Activated CD4-positive, alpha-beta T cell treated with anti-CD3 and anti-CD28 coated beads for 36 hours (primary cell): Measurements from ENCODE around the gene PALLD. TPM values are rescaled to one million over a fixed set of nuclear protein-coding genes. Genes with fewer than 3 reads are reported as not detected.

Experiments
- ATAC-seq: fragments of 200-7000 bp; cut with Tn5 transposase; one replicate; pipeline ENCODE4 v1.10.0; 2021; ENCODE audit warnings: mild to moderate bottlenecking, moderate library complexity
- CTCF ChIA-PET: fragments of 350-600 bp; sonication (Branson Sonifier 250); formaldehyde crosslinking; loops from one replicate; lab custom pipeline; 2021; ENCODE audit warnings: antibody characterized with exemption; lab: Charles Lee
- POLR2A ChIA-PET: fragments of 350-600 bp; sonication (Branson Sonifier 250); formaldehyde crosslinking; loops from one replicate; lab custom pipeline; 2021; ENCODE audit warnings: antibody characterized with exemption, inconsistent platforms; lab: Charles Lee
- DNase-seq: peaks from one replicate; pipeline ENCODE4 v3.0.0-alpha.2; 2020
- H3K27ac Mint-ChIP-seq: one replicate; pipeline ENCODE4 v1.8.0; 2021; ENCODE audit warnings: mixed read lengths
- H3K27me3 Mint-ChIP-seq: one replicate; pipeline ENCODE4 v1.8.0; 2021; ENCODE audit warnings: mixed read lengths
- H3K36me3 Mint-ChIP-seq: one replicate; pipeline ENCODE4 v1.8.0; 2021; ENCODE audit warnings: low read depth, mixed read lengths
- H3K4me1 Mint-ChIP-seq: one replicate; pipeline ENCODE4 v1.8.0; 2021; ENCODE audit warnings: mixed read lengths
- H3K4me3 Mint-ChIP-seq: one replicate; pipeline ENCODE4 v1.8.0; 2021; ENCODE audit warnings: mild to moderate bottlenecking, moderate library complexity, mixed read lengths
- H3K9me3 Mint-ChIP-seq: one replicate; pipeline ENCODE4 v1.8.0; 2021; ENCODE audit warnings: low read depth, mixed read lengths
- intact Hi-C, 2 experiments: fragments of 100-400 bp; cut with DNase I in 1 of 2; cut with micrococcal nuclease in 1 of 2; formaldehyde crosslinking; loops; one replicate each; pipeline versions ENCODE4 v1.14.2 to v1.15.1; 2022 to 2024; cut with DNase I, micrococcal nuclease
- total RNA-seq, 2 experiments: library from RNA; stranded (reverse); gene quantifications; one replicate each; pipeline ENCODE4 v1.2.3, GENCODE V29; 2021

Gene PALLD
- total RNA-seq, 2 experiments from 2014 or later: 9.5 to 11.0 TPM

DNA sequence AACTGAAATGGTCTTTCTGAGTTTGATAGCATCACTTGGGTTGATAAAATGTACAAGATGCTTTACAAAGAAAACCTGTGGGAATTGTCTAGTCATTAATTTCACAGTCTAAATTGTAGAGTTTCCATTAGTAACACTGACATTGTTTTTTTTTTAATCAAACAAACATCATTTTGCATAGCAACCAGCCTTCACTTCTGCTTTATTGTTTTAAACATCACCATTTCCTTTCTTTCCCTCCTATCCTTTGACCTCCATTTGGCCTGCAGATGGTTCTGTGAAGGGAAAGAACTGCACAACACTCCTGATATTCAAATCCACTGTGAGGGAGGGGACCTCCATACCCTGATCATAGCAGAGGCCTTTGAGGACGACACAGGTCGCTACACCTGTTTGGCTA, 171.1 kb downstream of the PALLD start:
- H3K4me1 Mint-ChIP-seq: no peaks in the 10 kb centered on the region
- no peaks in the 10 kb centered on the region for H3K27me3 Mint-ChIP-seq
- POLR2A ChIA-PET: no interaction called here
- H3K4me3 Mint-ChIP-seq: no peak overlapping the region
- DNase-seq: no peak
- intact Hi-C loops: no loop called here
- H3K27ac Mint-ChIP-seq: no peak overlapping the region
- ATAC-seq: no peak
- H3K9me3 Mint-ChIP-seq: no peaks in the 10 kb centered on the region
- CTCF ChIA-PET: no interaction called here
- no peaks in the 10 kb centered on the region for H3K36me3 Mint-ChIP-seq

DNA sequence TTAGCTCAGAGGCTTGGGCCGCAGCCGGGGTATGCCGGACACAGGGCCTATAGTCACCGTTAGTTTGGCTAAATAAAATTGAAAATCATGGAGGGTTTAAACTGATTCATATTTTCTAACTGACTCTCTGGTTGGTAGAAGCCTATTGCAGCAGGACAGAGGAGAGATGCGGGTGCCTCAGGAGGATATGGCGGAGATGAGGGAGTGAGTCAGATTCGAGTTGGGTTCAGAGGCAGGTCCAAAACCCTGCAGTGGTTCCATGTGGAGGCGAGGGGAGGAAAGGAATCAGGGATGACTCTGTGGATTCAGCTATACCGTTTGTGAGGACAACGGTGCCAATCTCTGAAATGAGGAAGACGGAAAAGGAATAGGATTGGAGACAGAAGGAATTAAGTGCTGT, 176.6 kb downstream of the PALLD start:
- Mint-ChIP-seq H3K4me1 (no peaks in the 10 kb centered on the region), H3K27me3 (peaks cover 2% of the 10 kb centered on the region), H3K9me3 (no peaks in the 10 kb centered on the region), H3K36me3 (no peaks in the 10 kb centered on the region), H3K4me3 (no peak overlapping the region), H3K27ac (no peak overlapping the region)
- DNase-seq (no peak), ATAC-seq (no peak)
- ChIA-PET CTCF (no interaction called here), POLR2A (interaction anchor here (0.6 kb wide), 1 partner anchor 7 kb away, joined by 4 read pairs; no protein-coding TSS in a partner anchor)
- intact Hi-C loops: no loop called here

DNA sequence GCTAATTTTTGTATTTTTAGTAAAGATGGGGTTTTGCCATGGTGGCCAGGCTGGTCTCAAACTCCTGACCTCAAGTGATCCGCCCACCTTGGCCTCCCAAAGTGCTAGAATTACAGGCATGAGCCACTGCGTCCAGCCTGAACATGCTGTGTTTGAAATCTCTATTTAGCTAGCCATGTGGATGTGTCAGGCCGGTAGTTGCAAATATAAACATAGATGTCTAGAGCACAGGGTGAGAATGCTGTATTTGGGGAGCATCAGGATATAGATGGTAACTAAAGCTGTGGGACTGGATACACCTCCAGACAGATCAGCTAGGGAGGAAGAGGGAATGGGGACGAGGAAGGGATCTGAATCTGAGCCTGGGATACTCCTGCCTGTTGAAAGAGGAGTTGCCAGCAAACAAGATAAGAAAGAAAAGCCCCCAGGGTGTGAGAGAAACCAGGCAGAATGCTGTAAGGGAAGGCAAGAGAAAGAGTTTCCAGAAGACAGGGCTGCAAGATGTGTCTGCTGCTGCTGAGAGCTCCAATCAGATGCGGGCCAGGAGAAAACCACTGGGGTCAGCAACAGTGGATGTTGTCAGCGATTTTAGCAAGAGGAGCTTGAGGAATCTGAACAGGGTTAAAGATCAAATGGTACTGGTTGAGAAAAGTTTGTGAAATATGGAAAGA, 177.4 kb downstream of the PALLD start:
- ChIA-PET POLR2A (interaction anchor here (0.6 to 1.1 kb wide), 2 partner anchors 8 to 13 kb away, joined by 4 read pairs; no protein-coding TSS in a partner anchor), CTCF (interaction anchor here (1.0 kb wide), 1 partner anchor 14 kb away, joined by 3 read pairs; no protein-coding TSS in a partner anchor)
- H3K4me3 Mint-ChIP-seq: no peak overlapping the region
- no peaks in the 10 kb centered on the region for H3K9me3 Mint-ChIP-seq
- DNase-seq: no peak
- no peaks in the 10 kb centered on the region for H3K4me1 Mint-ChIP-seq
- no peak for ATAC-seq
- H3K36me3 Mint-ChIP-seq: no peaks in the 10 kb centered on the region
- intact Hi-C loops: no loop called here
- no peak overlapping the region for H3K27ac Mint-ChIP-seq
- H3K27me3 Mint-ChIP-seq: peaks cover 2% of the 10 kb centered on the region

DNA sequence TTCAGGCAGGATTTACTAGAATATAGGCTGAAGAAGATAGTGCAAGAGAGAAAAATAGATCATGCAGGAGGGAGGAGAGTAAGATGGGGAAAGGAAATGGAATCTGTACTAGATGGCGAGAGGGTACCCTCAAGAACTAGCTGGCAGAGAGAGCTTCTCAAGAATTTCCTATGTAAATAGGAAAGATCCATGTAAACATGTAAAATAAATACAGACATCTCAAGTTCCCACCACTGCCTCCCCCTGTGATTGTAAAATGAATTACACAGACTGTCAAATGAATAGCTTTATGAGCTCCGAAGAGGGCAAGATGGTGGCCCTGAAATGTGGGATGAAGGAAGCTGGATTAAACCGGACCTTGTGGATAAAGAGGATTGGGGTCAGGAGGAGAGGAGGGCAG, 178.0 kb downstream of the PALLD start:
- Mint-ChIP-seq H3K36me3 (no peaks in the 10 kb centered on the region), H3K27ac (no peak overlapping the region), H3K4me1 (no peaks in the 10 kb centered on the region), H3K9me3 (no peaks in the 10 kb centered on the region), H3K27me3 (peaks cover 2% of the 10 kb centered on the region), H3K4me3 (no peak overlapping the region)
- ATAC-seq: no peak
- intact Hi-C loops: no loop called here
- ChIA-PET CTCF (interaction anchor here (1.0 kb wide), 1 partner anchor 15 kb away, joined by 3 read pairs; no protein-coding TSS in a partner anchor), POLR2A (interaction anchor here (1.1 kb wide), 1 partner anchor 13 kb away, joined by 4 read pairs; no protein-coding TSS in a partner anchor)
- no peak for DNase-seq

DNA sequence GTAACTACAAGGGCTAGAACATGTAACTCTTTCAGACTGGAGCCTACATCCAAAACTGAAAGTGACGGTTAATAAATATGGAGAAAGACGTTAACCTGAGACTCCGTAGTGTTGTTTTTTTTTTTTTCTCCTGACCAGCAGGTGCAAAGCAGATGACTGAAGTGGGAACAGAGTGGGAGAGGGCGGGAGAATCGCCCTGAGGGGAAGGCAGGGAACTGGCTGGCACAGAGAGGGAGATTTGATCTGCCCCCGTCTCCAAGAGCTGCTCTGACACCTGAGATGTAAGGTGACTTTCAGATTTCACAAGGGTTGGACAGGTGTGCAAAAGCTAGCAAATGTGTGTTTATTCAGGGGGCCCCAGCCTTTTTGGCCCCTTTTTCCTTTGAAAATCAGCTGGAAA, 180.2 kb downstream of the PALLD start:
- Mint-ChIP-seq H3K4me3 (no peak overlapping the region), H3K4me1 (no peaks in the 10 kb centered on the region), H3K9me3 (no peaks in the 10 kb centered on the region), H3K36me3 (no peaks in the 10 kb centered on the region), H3K27ac (no peak overlapping the region), H3K27me3 (peaks cover 2% of the 10 kb centered on the region)
- ATAC-seq: no peak
- POLR2A ChIA-PET: no interaction called here
- intact Hi-C loops: no loop called here
- DNase-seq: no peak
- CTCF ChIA-PET: no interaction called here

DNA sequence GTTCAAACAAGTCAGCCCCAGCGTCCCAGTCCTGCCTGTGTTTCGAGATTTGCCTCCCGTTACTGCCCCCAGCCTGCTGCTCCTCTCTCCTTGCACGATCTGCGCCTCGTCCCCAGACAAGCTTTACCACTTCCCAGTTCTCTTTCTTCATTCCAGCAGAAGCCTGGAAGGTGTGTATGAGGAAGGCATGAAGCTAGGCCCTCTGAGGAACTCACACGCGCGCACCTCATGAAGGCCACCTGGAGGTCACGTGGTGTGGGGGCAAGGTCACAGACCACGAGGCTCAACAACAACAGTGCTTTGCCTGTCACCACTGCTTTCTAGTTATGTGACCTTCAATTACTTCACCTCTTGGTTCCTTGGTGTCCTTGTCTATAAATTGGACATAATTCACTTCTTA, 181.0 kb downstream of the PALLD start:
- intact Hi-C loops: no loop called here
- H3K27ac Mint-ChIP-seq: no peak overlapping the region
- ATAC-seq (no peak), DNase-seq (no peak)
- H3K4me3 Mint-ChIP-seq: no peak overlapping the region
- CTCF ChIA-PET: no interaction called here
- H3K4me1 Mint-ChIP-seq: no peaks in the 10 kb centered on the region
- POLR2A ChIA-PET: no interaction called here
- no peaks in the 10 kb centered on the region for H3K9me3 Mint-ChIP-seq
- H3K27me3 Mint-ChIP-seq: peaks cover 2% of the 10 kb centered on the region
- no peaks in the 10 kb centered on the region for H3K36me3 Mint-ChIP-seq

DNA sequence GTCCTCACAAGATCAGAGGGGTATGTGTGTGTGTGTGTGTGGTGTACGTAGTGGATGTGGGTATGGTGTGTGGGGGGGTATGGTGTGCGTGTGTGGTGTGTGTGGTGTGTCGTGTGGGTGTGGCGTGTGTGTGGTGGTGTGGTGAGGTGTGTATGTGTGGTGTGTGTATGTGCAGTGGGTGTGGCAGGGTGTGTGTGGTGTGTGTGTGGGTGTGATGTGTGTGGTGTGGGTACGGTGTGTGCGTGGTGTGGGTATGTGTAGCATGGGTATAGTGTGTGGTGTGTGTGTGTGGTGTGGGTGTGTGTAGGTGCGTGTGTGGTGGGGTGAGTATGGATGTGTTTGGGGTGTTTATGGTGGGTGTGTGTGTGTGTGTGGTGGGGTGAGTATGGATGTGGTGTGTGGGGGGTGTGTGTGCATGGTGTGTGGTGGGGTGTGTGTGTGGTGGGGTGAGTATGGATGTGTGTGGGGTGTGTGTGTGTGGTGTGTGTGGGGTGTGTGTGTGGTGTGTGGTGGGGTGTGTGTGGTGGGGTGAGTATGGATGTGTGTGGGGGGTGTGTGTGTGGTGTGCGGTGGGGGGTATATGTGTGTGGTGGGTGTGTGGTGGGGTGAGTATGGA, 182.0 kb downstream of the PALLD start:
- Mint-ChIP-seq H3K27me3 (peaks cover 2% of the 10 kb centered on the region), H3K4me3 (no peak overlapping the region), H3K36me3 (no peaks in the 10 kb centered on the region), H3K9me3 (no peaks in the 10 kb centered on the region), H3K4me1 (no peaks in the 10 kb centered on the region), H3K27ac (no peak overlapping the region)
- ChIA-PET POLR2A (no interaction called here), CTCF (no interaction called here)
- ATAC-seq: no peak
- intact Hi-C loops: no loop called here
- no peak for DNase-seq

DNA sequence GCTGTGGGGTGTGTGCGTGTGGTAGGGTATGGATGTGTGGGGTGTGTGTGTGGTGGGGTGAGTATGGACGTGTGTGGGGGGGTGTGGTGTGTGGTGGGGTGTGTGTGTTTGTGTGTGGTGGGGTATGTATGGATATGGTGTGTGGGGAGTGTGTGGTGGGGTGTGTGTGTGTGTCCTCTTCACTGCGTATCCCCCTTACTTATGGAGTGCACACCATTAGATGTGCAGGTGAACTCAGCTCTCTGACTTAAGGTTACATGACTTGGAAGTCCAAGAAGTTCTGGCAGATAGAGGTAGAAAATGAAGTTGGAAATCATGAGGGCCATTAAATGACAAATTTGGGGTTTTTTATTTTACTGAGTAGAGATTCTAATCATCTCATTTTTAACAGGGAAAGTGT, 182.5 kb downstream of the PALLD start:
- intact Hi-C loops: no loop called here
- no peak overlapping the region for H3K27ac Mint-ChIP-seq
- ATAC-seq (no peak), DNase-seq (no peak)
- POLR2A ChIA-PET: no interaction called here
- H3K27me3 Mint-ChIP-seq: peaks cover 2% of the 10 kb centered on the region
- no peaks in the 10 kb centered on the region for H3K4me1 Mint-ChIP-seq
- no peak overlapping the region for H3K4me3 Mint-ChIP-seq
- H3K36me3 Mint-ChIP-seq: no peaks in the 10 kb centered on the region
- no peaks in the 10 kb centered on the region for H3K9me3 Mint-ChIP-seq
- CTCF ChIA-PET: no interaction called here

DNA sequence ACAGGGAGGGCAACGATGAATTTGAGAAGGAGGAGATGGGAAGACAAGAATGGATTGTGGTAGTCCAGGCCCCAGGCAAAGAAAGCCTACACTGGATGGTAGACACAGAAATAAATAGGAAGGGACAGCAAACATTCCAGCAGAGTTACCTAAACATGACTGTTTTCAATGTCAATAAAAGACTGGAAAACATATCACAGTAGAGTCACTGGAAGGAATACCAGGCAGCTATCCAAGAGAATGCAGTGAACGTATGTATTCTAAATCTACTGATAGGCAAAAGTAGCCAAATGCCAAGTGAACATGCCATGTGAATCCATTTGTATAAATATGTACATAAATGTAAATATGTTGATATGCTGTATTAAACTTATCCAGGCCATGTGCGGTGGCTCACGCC, 183.0 kb downstream of the PALLD start:
- ChIA-PET POLR2A (no interaction called here), CTCF (no interaction called here)
- H3K4me3 Mint-ChIP-seq: no peak overlapping the region
- no peaks in the 10 kb centered on the region for H3K4me1 Mint-ChIP-seq
- H3K36me3 Mint-ChIP-seq: no peaks in the 10 kb centered on the region
- ATAC-seq (no peak), DNase-seq (no peak)
- H3K9me3 Mint-ChIP-seq: no peaks in the 10 kb centered on the region
- peaks cover 2% of the 10 kb centered on the region for H3K27me3 Mint-ChIP-seq
- no peak overlapping the region for H3K27ac Mint-ChIP-seq
- intact Hi-C loops: no loop called here

DNA sequence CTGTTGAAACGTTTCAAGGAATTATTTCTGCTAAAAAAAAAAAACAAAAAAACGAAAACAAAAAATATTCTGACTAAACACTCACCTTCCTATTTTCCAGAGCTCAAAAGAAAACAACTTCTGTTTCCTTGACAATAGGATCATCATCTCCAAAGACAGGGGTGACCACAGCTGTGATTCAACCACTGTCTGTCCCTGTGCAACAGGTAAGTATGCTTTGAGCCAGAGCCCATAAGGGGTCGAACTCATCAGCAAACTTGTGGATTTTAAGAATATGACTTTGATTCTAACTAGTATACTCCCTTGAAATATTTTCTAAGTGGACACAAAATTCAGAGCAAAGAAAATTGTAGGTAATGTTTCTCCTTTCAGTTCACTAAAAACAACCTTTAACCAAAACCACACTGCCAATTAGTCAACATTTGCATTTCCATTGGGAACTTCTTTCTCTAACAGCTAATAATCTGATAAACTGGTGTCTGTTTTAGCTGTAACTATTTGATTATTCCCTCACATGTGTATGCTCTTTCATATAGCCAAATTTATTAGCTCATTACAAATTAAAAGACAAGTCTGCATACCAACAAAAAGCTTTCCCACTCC, 186.1 kb downstream of the PALLD start:
- intact Hi-C loops: no loop called here
- DNase-seq (no peak), ATAC-seq (no peak)
- Mint-ChIP-seq H3K27me3 (peaks cover 2% of the 10 kb centered on the region), H3K4me1 (no peaks in the 10 kb centered on the region), H3K4me3 (no peak overlapping the region), H3K27ac (no peak overlapping the region), H3K9me3 (no peaks in the 10 kb centered on the region), H3K36me3 (no peaks in the 10 kb centered on the region)
- POLR2A ChIA-PET: no interaction called here
- CTCF ChIA-PET: interaction anchor here (0.7 to 1.6 kb wide), 2 partner anchors 10 to 240 kb away, joined by 3 to 4 read pairs; no protein-coding TSS in a partner anchor

DNA sequence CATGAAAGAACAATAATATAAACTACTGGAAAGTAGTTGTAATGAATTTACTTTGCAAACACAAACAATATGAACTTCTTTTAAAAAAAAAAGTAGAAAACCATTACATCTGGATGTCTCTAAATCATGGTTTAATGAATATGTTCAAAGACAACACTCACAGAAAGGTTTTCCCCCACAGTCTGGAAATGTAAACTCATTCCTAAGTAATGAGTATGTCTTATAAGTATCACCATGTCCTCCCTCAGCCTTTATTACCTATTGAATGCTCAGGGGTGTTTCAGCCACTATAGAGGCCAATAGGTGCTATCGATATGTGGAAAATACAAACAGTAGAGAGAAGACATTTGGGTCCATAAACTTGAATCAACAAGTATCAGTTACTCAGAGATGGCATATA, 186.7 kb downstream of the PALLD start:
- Mint-ChIP-seq H3K27ac (no peak overlapping the region), H3K27me3 (no peaks in the 10 kb centered on the region), H3K9me3 (no peaks in the 10 kb centered on the region), H3K4me3 (no peak overlapping the region), H3K4me1 (no peaks in the 10 kb centered on the region), H3K36me3 (no peaks in the 10 kb centered on the region)
- ChIA-PET CTCF (interaction anchor here (1.6 kb wide), 1 partner anchor 239 kb away, joined by 4 read pairs; no protein-coding TSS in a partner anchor), POLR2A (no interaction called here)
- DNase-seq (no peak), ATAC-seq (no peak)
- intact Hi-C loops: no loop called here
